ENCODE data around the gene UNC13C. TPM values are rescaled to one million over a fixed set of nuclear protein-coding genes. Genes with fewer than 3 reads are reported as not detected.

Gene UNC13C
- total RNA-seq, 1 experiment from 2014 or later: not detected

DNA sequence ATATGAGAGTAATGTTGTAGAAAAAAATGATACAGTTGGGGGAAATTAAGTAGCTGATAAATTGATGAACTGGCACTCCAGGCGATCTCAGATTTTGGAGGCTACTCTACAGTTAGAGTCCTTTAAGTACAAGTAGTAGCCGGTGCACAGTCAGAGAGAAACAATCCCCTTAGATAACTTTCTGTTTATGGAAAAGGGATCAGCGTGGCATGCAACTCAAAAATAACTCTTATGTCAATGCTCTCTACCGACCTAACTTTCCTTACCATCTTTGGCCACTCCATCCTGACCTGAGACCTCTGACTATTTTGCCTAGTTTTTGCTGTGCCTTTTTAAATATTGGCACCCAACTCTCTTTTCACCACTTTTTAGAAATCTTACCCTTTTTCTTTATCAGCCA, 299.6 kb downstream of the UNC13C start:
- H3K4me3 ChIP-seq: no peak overlapping the region
- H3K27me3 ChIP-seq: no peaks in the 10 kb centered on the region
- H3K4me1 ChIP-seq: no peaks in the 10 kb centered on the region
- H3K27ac ChIP-seq: no peak overlapping the region
- no peaks in the 10 kb centered on the region for H3K9me3 ChIP-seq (replicated peaks)
- H3K36me3 ChIP-seq: no peaks in the 10 kb centered on the region
- no peak for DNase-seq

DNA sequence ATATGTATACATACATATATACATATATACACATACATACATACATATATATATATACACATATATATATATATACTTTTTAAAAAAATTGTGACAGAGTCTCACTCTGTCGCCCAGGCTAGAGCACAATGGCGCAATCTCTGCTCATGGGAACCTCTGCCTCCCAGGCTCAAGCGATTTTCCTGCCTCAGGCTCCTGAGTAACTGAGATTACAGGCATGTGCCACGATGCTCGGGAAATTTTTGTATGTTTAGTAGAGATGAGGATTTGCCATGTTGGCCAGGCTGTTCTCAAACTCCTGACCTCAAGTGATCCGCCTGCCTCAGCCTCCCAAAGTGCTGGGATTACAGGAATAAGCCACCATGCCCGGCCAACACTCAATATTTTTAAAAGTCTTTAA, 302.5 kb downstream of the UNC13C start:
- Histone ChIP-seq H3K27me3 (no peaks in the 10 kb centered on the region), H3K36me3 (no peaks in the 10 kb centered on the region), H3K9me3 (replicated peaks) (no peaks in the 10 kb centered on the region), H3K4me3 (no peak overlapping the region), H3K27ac (no peak overlapping the region), H3K4me1 (no peaks in the 10 kb centered on the region)
- no peak for DNase-seq

DNA sequence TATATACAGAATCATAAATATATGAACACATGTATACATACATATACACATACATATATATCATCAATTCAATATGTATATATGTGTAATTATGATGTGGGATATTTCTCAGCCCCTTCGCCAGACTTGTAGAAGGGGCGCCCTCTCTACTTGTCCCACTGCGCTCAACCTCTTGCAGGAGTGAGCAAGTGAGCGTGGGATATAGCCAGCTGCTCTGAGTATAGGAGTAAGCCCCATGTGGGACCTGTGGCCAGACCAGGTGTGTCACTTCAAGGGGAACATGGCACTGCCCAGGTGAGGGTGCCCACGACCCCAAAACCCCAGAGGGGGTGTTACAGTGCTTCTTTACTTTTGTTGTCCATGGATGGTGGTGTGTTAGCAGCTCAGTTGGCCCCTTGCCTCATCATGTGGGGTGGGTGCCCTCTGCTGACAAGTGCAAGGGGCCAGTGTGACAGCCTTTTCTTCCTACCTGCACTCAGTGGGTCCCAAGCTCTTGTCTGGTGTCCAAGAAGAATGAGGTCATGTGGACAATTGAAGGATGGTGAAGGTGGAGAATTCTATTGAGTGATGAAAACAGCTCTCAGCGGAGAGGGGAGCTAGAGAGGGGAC, 304.1 kb downstream of the UNC13C start:
- Histone ChIP-seq H3K4me1 (no peaks in the 10 kb centered on the region), H3K4me3 (no peak overlapping the region), H3K27ac (no peak overlapping the region), H3K27me3 (no peaks in the 10 kb centered on the region), H3K36me3 (no peaks in the 10 kb centered on the region), H3K9me3 (replicated peaks) (no peaks in the 10 kb centered on the region)
- DNase-seq: no peak

DNA sequence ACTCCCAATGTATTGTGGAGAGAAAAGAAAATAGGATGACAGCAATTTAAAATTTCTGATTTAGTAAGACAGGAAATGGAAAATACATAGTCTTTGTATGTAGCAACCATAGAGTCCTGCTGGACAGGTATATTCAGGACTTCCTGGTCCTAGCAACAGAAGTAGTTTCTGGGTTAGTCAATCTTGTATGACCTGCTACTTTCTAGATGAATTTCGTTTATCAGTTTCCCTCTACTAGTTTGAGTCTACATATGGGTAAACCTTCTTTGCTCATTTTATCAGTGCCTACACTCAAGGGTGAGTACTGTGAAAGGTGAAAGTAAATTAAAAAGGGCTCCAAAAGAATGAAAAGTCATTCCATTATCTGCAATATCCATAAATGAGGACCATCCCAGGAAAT, 309.8 kb downstream of the UNC13C start:
- Histone ChIP-seq H3K4me1 (no peaks in the 10 kb centered on the region), H3K36me3 (no peaks in the 10 kb centered on the region), H3K27ac (no peak overlapping the region), H3K9me3 (replicated peaks) (no peaks in the 10 kb centered on the region), H3K27me3 (no peaks in the 10 kb centered on the region), H3K4me3 (no peak overlapping the region)
- DNase-seq: no peak

DNA sequence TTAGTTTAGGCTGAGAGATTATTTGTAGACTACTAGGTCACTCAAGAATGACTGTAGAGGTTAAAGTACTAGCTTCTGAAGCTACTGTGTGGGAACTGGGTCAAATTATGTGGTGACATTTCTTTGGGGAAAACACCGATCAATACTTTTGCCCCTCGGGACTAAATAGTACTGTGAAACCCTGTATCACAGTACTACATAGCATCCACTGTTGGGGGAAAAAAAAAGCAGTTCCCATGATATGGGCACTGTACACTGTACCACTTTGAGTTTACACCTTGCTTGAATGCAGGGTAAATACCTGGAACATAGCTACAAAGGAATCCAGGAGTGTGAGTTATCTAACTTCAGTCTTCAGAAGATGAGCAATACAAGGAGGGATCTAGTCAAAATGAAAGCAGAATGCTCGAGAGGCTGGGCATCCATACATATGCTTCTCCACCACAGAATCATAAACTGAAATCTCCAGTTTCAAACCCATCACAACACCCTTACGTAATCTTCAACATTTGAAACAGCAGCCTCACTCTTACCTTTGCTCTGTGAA, 311.4 kb downstream of the UNC13C start:
- no peaks in the 10 kb centered on the region for H3K4me1 ChIP-seq
- no peak overlapping the region for H3K4me3 ChIP-seq
- H3K27me3 ChIP-seq: no peaks in the 10 kb centered on the region
- DNase-seq: no peak
- H3K9me3 ChIP-seq (replicated peaks): no peaks in the 10 kb centered on the region
- H3K27ac ChIP-seq: no peak overlapping the region
- H3K36me3 ChIP-seq: no peaks in the 10 kb centered on the region

DNA sequence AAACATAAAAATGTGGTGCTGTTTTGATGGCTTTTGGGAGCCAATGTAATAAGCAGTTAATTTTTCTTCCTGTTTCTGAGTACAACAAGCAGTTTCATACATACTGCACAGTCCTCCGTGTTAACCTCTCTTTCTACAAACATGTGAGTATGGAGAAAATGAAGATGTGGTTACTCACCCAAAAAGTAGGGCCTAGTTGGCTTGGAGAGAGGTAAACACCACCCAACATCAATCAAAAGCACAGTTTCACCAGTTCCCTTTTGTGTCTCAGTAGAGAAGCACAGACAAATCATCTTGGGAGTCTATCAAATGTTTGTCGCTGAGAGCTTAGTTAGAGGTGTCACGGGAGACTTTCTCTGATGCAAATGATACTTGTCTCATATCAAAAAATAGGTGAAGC, 320.2 kb downstream of the UNC13C start:
- Histone ChIP-seq H3K27me3 (peaks cover 2% of the 10 kb centered on the region; the same call in 1 of the 2 replicates), H3K4me1 (no peaks in the 10 kb centered on the region), H3K36me3 (no peaks in the 10 kb centered on the region), H3K9me3 (replicated peaks) (no peaks in the 10 kb centered on the region; the same call in 1 of the 2 replicates), H3K4me3 (no peak overlapping the region), H3K27ac (no peak overlapping the region)
- DNase-seq: no peak

DNA sequence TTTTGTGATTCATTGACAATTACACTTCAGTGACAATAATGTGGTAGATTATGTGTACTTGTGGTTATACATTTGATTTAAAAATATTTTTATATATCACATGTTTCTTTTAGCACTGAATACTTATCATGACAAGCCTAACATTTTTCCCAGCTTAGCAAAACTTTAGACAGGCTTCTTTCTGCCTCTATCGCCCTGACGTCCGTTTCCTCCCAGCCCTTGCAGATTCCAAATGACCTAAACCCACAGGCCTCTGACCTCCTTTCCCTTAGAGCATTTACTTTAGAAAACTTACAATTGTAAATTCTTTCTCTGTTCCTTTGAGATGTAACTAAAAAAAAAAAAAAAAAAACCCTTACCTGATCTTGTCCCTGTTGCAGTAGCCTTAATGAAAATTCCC, 326.1 kb downstream of the UNC13C start:
- H3K36me3 ChIP-seq: no peaks in the 10 kb centered on the region
- DNase-seq: no peak
- H3K4me3 ChIP-seq: no peak overlapping the region
- no peaks in the 10 kb centered on the region; the same call in 1 of the 2 replicates for H3K9me3 ChIP-seq (replicated peaks)
- no peaks in the 10 kb centered on the region for H3K4me1 ChIP-seq
- H3K27ac ChIP-seq: no peak overlapping the region
- no peaks in the 10 kb centered on the region for H3K27me3 ChIP-seq

DNA sequence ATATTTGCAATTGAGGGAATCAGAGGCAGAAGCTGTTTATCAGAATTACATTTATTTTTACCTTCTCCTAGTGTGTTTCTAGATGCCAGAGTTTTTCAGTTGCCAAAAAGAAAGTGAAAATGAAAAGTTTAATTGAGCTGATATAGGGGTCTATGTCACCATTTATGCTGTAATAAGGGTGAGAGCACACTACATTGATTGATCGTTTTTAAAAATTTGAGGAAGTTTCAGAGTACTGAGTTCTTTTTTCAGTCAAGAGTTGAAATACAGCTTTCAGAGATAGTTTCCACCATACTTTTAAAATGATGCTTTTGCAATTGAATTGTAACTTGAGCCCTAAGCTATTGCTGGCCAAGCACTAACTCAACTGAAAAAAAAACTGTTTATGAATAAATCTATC, 326.9 kb downstream of the UNC13C start:
- no peaks in the 10 kb centered on the region for H3K36me3 ChIP-seq
- no peaks in the 10 kb centered on the region for H3K27me3 ChIP-seq
- no peaks in the 10 kb centered on the region for H3K4me1 ChIP-seq
- no peak overlapping the region for H3K27ac ChIP-seq
- no peak overlapping the region for H3K4me3 ChIP-seq
- DNase-seq: no peak
- no peaks in the 10 kb centered on the region; the same call in 1 of the 2 replicates for H3K9me3 ChIP-seq (replicated peaks)

DNA sequence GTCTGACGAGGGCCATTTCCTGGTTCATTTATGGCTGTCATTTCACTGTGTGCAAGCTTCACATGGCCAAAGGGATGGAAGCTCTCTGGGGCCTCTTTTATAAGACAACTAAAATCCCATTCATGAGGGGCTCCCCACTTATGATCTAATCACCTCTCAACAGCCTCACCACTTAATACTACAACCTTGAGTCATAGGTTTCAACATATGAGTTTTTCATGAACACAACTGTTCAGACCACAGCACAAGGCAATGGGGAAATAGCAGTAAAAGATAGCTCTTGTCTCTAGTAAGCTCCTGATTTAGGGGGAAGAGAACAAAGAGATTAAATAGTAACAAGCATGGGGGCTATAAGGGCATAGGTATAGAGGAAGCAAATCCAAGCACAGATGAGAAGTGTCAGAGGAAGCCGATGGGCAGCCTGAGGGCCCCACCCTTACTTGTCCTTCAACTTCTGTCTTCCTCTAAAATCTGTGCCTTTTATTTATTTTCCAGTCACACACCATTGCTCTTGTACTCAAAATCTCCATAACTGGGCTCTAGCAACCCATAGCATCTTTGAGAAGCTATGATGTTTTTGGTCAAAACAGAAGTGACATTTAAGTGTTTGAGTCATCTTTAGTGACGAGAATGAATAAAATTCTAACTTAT, 329.1 kb downstream of the UNC13C start:
- no peak for DNase-seq

DNA sequence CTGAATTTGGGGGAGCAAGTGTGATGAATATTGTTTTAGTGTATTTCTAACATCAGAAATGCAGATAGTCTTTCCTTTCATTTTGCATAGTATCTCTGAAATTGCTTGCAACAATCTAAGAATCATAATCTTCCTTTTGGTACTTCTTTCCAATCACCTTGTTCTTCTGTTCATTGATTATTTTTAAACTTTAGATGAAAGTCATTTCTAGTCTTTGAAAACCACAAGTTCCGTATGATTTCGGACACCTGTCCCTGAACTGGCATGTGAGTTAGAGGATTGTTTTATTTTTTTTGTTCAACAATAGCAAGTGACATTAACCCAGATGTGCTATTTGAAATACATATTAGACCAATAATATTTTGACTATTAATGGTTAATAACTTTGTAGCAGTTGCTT, 329.7 kb downstream of the UNC13C start:
- no peaks in the 10 kb centered on the region for H3K4me1 ChIP-seq
- H3K36me3 ChIP-seq: no peaks in the 10 kb centered on the region
- H3K27ac ChIP-seq: no peak overlapping the region
- H3K27me3 ChIP-seq: no peaks in the 10 kb centered on the region
- no peak for DNase-seq
- no peaks in the 10 kb centered on the region for H3K9me3 ChIP-seq (replicated peaks)
- no peak overlapping the region for H3K4me3 ChIP-seq

More for the DNA sequence above, 329.1 kb downstream of the UNC13C start:
- Histone ChIP-seq H3K27ac (no peak overlapping the region), H3K4me3 (no peak overlapping the region), H3K4me1 (no peaks in the 10 kb centered on the region), H3K9me3 (replicated peaks) (no peaks in the 10 kb centered on the region), H3K27me3 (no peaks in the 10 kb centered on the region), H3K36me3 (no peaks in the 10 kb centered on the region)

DNA sequence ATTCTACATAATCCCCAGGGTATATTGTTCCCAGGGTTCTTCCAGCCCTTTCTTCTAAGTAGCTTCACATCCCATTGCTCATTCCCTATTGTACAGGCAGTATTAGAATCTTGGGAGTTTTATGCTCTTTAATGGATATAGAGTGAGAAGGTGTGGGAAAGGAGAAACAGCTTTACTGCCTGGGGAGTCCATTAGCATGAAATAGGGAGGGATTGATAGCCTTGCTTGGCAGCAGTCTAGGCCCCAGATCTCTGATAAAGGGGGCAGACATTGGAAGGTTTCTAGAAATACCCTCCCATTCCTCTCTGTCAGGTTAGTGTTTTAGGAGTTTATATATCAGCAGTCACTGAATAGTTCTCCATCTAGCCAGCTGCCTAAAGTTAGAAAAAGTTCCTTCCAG, 334.3 kb downstream of the UNC13C start:
- Histone ChIP-seq H3K27ac (no peak overlapping the region), H3K27me3 (no peaks in the 10 kb centered on the region), H3K4me3 (no peak overlapping the region), H3K36me3 (no peaks in the 10 kb centered on the region), H3K9me3 (replicated peaks) (no peaks in the 10 kb centered on the region), H3K4me1 (no peaks in the 10 kb centered on the region)
- DNase-seq: no peak

DNA sequence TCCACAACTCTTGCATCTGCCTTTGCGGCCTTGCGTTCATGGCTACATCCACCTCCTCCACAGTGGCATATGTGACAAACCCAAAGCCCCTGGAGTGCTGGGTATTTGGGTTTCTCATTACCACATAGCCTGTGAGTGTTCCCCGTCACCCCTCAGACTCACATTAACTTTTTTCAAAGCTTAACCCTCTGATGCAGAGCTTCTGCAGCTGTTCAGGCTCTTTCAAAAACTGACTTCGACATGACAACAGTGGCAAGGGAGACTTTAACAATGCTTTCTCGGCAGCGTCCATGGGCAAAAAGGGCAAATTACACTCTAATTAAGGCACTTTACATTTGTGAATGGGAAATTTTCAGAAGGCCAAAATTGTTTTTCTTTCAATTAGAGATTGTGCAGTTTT, 343.2 kb downstream of the UNC13C start:
- H3K36me3 ChIP-seq: no peaks in the 10 kb centered on the region

DNA sequence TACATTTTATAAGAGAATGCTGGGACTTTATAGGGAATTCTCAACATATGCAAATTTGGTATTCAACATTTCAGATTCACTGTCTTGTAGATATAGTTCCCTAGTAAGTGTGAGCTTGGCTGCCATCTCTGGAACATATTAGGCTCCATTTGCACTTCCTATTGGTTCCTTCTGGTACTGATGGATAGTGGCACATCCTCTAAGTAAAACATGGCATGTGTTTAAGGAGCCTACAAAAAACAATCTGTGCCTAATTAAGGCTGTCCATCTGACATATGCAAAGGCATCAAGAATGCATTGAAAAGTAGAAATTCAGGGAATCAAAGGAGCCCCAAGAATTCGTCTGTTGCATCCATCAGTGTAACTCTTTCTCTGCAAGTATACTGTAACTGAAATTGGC, 344.1 kb downstream of the UNC13C start:
- DNase-seq: no peak
- H3K9me3 ChIP-seq (replicated peaks): no peaks in the 10 kb centered on the region
- no peaks in the 10 kb centered on the region for H3K4me1 ChIP-seq
- H3K27me3 ChIP-seq: no peaks in the 10 kb centered on the region
- H3K27ac ChIP-seq: no peak overlapping the region
- no peaks in the 10 kb centered on the region for H3K36me3 ChIP-seq
- no peak overlapping the region for H3K4me3 ChIP-seq

More for the DNA sequence above, 343.2 kb downstream of the UNC13C start:
- Histone ChIP-seq H3K4me1 (no peaks in the 10 kb centered on the region), H3K4me3 (no peak overlapping the region), H3K9me3 (replicated peaks) (no peaks in the 10 kb centered on the region), H3K27ac (no peak overlapping the region), H3K27me3 (no peaks in the 10 kb centered on the region)
- DNase-seq: peak; percentile 8 to 39

DNA sequence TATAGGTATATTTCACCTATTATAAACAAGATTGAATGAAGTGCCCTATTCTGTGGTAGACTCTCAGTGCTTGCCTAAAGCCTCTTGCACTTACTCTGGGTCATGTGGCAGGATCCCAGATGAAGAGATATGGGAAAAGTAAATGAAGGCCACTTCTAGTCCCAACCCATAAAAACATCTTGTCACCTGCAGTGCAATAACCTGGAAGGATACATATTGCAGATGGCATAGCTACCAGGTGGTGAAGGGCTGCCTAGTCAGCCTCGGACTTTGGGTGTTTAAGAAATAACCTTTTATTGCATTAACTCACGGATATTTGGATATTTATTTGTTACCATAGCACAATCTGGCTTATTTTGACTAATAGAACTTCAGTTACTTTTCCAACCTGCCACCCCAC, 367.1 kb downstream of the UNC13C start:
- H3K4me3 ChIP-seq: no peak overlapping the region
- no peaks in the 10 kb centered on the region for H3K36me3 ChIP-seq
- no peak for DNase-seq
- no peak overlapping the region for H3K27ac ChIP-seq
- H3K4me1 ChIP-seq: no peaks in the 10 kb centered on the region
- no peaks in the 10 kb centered on the region for H3K9me3 ChIP-seq (replicated peaks)
- H3K27me3 ChIP-seq: peaks cover 5% of the 10 kb centered on the region; the same call in 1 of the 2 replicates

DNA sequence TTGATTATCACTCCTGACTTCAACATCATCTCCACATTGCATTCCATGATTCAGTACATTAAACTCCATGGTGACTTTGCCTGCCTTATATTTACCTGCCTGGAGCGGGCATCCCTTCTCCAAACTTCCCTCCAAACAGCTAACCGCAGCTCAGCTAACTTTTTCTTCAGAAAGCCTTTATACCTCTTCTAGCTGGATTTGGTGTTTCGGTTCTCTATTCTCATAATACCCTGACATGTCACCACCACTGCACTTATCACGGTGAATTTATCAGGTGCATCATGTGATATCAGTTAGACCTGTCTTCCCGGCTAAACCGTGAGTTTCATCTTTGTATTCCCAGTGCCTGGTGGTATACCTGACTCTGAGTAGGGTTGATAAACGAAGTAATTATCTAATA, 367.6 kb downstream of the UNC13C start:
- no peak overlapping the region for H3K4me3 ChIP-seq
- H3K36me3 ChIP-seq: no peaks in the 10 kb centered on the region
- no peak for DNase-seq
- no peaks in the 10 kb centered on the region for H3K9me3 ChIP-seq (replicated peaks)
- no peaks in the 10 kb centered on the region for H3K4me1 ChIP-seq
- no peak overlapping the region for H3K27ac ChIP-seq
- peaks cover 5% of the 10 kb centered on the region; the same call in 1 of the 2 replicates for H3K27me3 ChIP-seq
